SHP77 (cell line): ENCODE results near the gene TRIM74.
A peak's percentile ranks its signal among the peaks of the same experiment; 100 is the strongest.
"Not testable (repeated sequence)": the region's sequence is repeated elsewhere in the genome, so short reads cannot be mapped to it uniquely, and the experiment has no call there.

ENCODE experiments used
- DNase-seq, 2 experiments: peaks; one replicate each; lab custom pipeline; 2025; lab: John Stamatoyannopoulos, UW

TRIM74 gene

GRCh38 chr7:72954563-72955198, 14.6 kb downstream of the TRIM74 start:
- not testable (repeated sequence) for DNase-seq

GRCh38 chr7:72953901-72954562, 15.2 kb downstream of the TRIM74 start:
- DNase-seq: not testable (repeated sequence)

- not testable (repeated sequence) for DNase-seq
Measured at GRCh38 chr7:72950432-72950831, 18.8 kb downstream of the TRIM74 start.

GRCh38 chr7:72949686-72950085, 19.6 kb downstream of the TRIM74 start:
- DNase-seq: not testable (repeated sequence)

GRCh38 chr7:72949276-72949675, 20.0 kb downstream of the TRIM74 start:
- DNase-seq: not testable (repeated sequence)

- DNase-seq: not testable (repeated sequence)
Measured at GRCh38 chr7:72948714-72949113, 20.6 kb downstream of the TRIM74 start.

GRCh38 chr7:72946130-72946745, 23.0 kb downstream of the TRIM74 start:
- DNase-seq: not testable (repeated sequence)

GRCh38 chr7:72945597-72945996, 23.7 kb downstream of the TRIM74 start:
- DNase-seq: not testable (repeated sequence)

- not testable (repeated sequence) for DNase-seq
Measured at GRCh38 chr7:72944937-72945336, 24.3 kb downstream of the TRIM74 start.

- DNase-seq: not testable (repeated sequence)
Measured at GRCh38 chr7:72942956-72943355, 26.3 kb downstream of the TRIM74 start.

- DNase-seq: not testable (repeated sequence)
Measured at GRCh38 chr7:72942022-72942705, 27.1 kb downstream of the TRIM74 start.

GRCh38 chr7:72928216-72928615, 41.0 kb downstream of the TRIM74 start:
- DNase-seq: not testable (repeated sequence)

GRCh38 chr7:72927791-72928190, 41.5 kb downstream of the TRIM74 start:
- DNase-seq: not testable (repeated sequence)

- DNase-seq: no peak
Measured at GRCh38 chr7:72925546-72926120, 43.6 kb downstream of the TRIM74 start.

- DNase-seq: peak; percentile 42 to 74
Measured at GRCh38 chr7:72924733-72925545, 44.3 kb downstream of the TRIM74 start, which contains the start of gene POM121. POM121 (plus strand) TSS chr7:72925095; CDS start chr7:72925122, 27 bp downstream.

GRCh38 chr7:72924386-72924732, 44.9 kb downstream of the TRIM74 start:
- no peak for DNase-seq

- DNase-seq: no peak
Measured at GRCh38 chr7:72919256-72919775, 50.0 kb downstream of the TRIM74 start.

- DNase-seq: peak; percentile 12 to 28
Measured at GRCh38 chr7:72914756-72915525, 54.3 kb downstream of the TRIM74 start.

GRCh38 chr7:72913750-72914149, 55.5 kb downstream of the TRIM74 start:
- DNase-seq: not testable (repeated sequence)

GRCh38 chr7:72911395-72911794, 57.9 kb downstream of the TRIM74 start:
- DNase-seq: not testable (repeated sequence)
